ENCODE data around the gene ZNG1C. TPM values are rescaled to one million over a fixed set of nuclear protein-coding genes. Genes with fewer than 3 reads are reported as not detected.
"Not testable (repeated sequence)": the region's sequence is repeated elsewhere in the genome, so short reads cannot be mapped to it uniquely, and the experiment has no call there.

Gene ZNG1C
- 10 to 100 TPM; 18.1 to 52.5 (median 39.9) TPM for total RNA-seq

- H3K9me3 ChIP-seq; H3K27me3 ChIP-seq; intact Hi-C loops (cut with DNase I): not testable (repeated sequence)
These were observed at the start of gene ZNG1C for GRCh38 chr9:68241683-68242082. ZNG1C (plus strand) TSS chr9:68241983; CDS start chr9:68242032, 49 bp downstream.

GRCh38 chr9:68242437-68242836 lies 654 bp downstream of the ZNG1C start:
- DNase-seq; H3K27me3 ChIP-seq; H3K4me1 ChIP-seq; H3K27ac ChIP-seq; H3K36me3 ChIP-seq; H3K9me3 ChIP-seq; H3K4me3 ChIP-seq (replicated peaks in 1 of 3); intact Hi-C loops (cut with DNase I): not testable (repeated sequence)
- WGBS, 2 donors: no CpG with 5 or more reads among the region's 11 CpGs

More at GRCh38 chr9:68241683-68242082, at the start of gene ZNG1C:
- not testable (repeated sequence) for H3K4me1 ChIP-seq; H3K36me3 ChIP-seq; H3K27ac ChIP-seq; H3K4me3 ChIP-seq (replicated peaks in 1 of 3); DNase-seq
- WGBS, 2 donors: no CpG with 5 or more reads among the region's 32 CpGs

GRCh38 chr9:68281041-68281440 lies 39.3 kb downstream of the ZNG1C start:
- not testable (repeated sequence) for H3K27me3 ChIP-seq

GRCh38 chr9:68302567-68302966 lies 60.8 kb downstream of the ZNG1C start, which contains the start of gene FOXD4L3:
FOXD4L3 (plus strand) TSS chr9:68302867; CDS start chr9:68302952, 85 bp downstream.
- intact Hi-C loops (cut with DNase I); H3K27me3 ChIP-seq; H3K4me1 ChIP-seq; H3K9me3 ChIP-seq; DNase-seq; H3K27ac ChIP-seq; H3K36me3 ChIP-seq; H3K4me3 ChIP-seq (replicated peaks in 1 of 3): not testable (repeated sequence)
- WGBS, 2 donors: no CpG with 5 or more reads among the region's 15 CpGs

More at GRCh38 chr9:68281041-68281440, 39.3 kb downstream of the ZNG1C start:
- H3K27ac ChIP-seq; intact Hi-C loops (cut with DNase I); H3K9me3 ChIP-seq; H3K4me1 ChIP-seq; H3K36me3 ChIP-seq; DNase-seq; H3K4me3 ChIP-seq (replicated peaks in 1 of 3): not testable (repeated sequence)
- WGBS, 2 donors: 95 to 97% methylated on average over 6 to 11 of the region's 16 CpGs

- H3K27ac ChIP-seq; H3K4me1 ChIP-seq; DNase-seq; H3K36me3 ChIP-seq; H3K4me3 ChIP-seq (replicated peaks in 1 of 3); H3K9me3 ChIP-seq; H3K27me3 ChIP-seq; intact Hi-C loops (cut with DNase I): not testable (repeated sequence)
- no CpG with 5 or more reads among the region's 30 CpGs for WGBS, 2 donors
These were observed 62.0 kb downstream of the ZNG1C start for GRCh38 chr9:68303771-68304170.

- H3K4me3 ChIP-seq (replicated peaks in 1 of 3); H3K4me1 ChIP-seq; H3K9me3 ChIP-seq; DNase-seq; H3K27me3 ChIP-seq; H3K36me3 ChIP-seq; H3K27ac ChIP-seq; intact Hi-C loops (cut with DNase I): not testable (repeated sequence)
- WGBS, 2 donors: no CpG with 5 or more reads among the region's 21 CpGs
These were observed 62.4 kb downstream of the ZNG1C start for GRCh38 chr9:68304212-68304611.

- intact Hi-C loops (cut with DNase I); H3K4me1 ChIP-seq; H3K27me3 ChIP-seq; H3K9me3 ChIP-seq; H3K36me3 ChIP-seq; H3K4me3 ChIP-seq (replicated peaks in 1 of 3); H3K27ac ChIP-seq; DNase-seq: not testable (repeated sequence)
- WGBS, 2 donors: 13 to 27% methylated on average over 3 of the region's 4 CpGs
These were observed 63.0 kb downstream of the ZNG1C start for GRCh38 chr9:68304777-68305176.

- H3K27ac ChIP-seq; H3K9me3 ChIP-seq; H3K36me3 ChIP-seq; H3K4me1 ChIP-seq; H3K4me3 ChIP-seq (replicated peaks in 1 of 3); H3K27me3 ChIP-seq; intact Hi-C loops (cut with DNase I); DNase-seq: not testable (repeated sequence)
- WGBS, 2 donors: 27 to 43% methylated on average over 7 to 9 of the region's 21 CpGs
These were observed 64.0 kb downstream of the ZNG1C start for GRCh38 chr9:68305680-68306285.

- H3K9me3 ChIP-seq; DNase-seq; intact Hi-C loops (cut with DNase I); H3K27me3 ChIP-seq; H3K36me3 ChIP-seq; H3K4me3 ChIP-seq (replicated peaks in 1 of 3); H3K27ac ChIP-seq; H3K4me1 ChIP-seq: not testable (repeated sequence)
- 15% methylated on average over 4 of the region's 37 CpGs; no CpG with 5 or more reads in 1 of the 2 donors for WGBS, 2 donors
These were observed 64.7 kb downstream of the ZNG1C start for GRCh38 chr9:68306391-68306964.

GRCh38 chr9:68307127-68307526 lies 65.3 kb downstream of the ZNG1C start:
- WGBS, 2 donors: 31% methylated on average over 12 of the region's 35 CpGs; no CpG with 5 or more reads in 1 of the 2 donors
- H3K9me3 ChIP-seq; H3K36me3 ChIP-seq; H3K27ac ChIP-seq; intact Hi-C loops (cut with DNase I); H3K27me3 ChIP-seq; H3K4me3 ChIP-seq (replicated peaks in 1 of 3); H3K4me1 ChIP-seq; DNase-seq: not testable (repeated sequence)

GRCh38 chr9:68307654-68308053 lies 65.9 kb downstream of the ZNG1C start:
- intact Hi-C loops (cut with DNase I); DNase-seq; H3K27ac ChIP-seq; H3K9me3 ChIP-seq; H3K27me3 ChIP-seq; H3K36me3 ChIP-seq; H3K4me3 ChIP-seq (replicated peaks in 1 of 3); H3K4me1 ChIP-seq: not testable (repeated sequence)
- 27 to 33% methylated on average over 8 to 15 of the region's 21 CpGs for WGBS, 2 donors

- H3K36me3 ChIP-seq; H3K4me1 ChIP-seq; H3K27ac ChIP-seq; intact Hi-C loops (cut with DNase I); H3K4me3 ChIP-seq (replicated peaks in 1 of 3); H3K27me3 ChIP-seq; DNase-seq; H3K9me3 ChIP-seq: not testable (repeated sequence)
- WGBS, 2 donors: no CpG with 5 or more reads among the region's 5 CpGs
These were observed 69.4 kb downstream of the ZNG1C start for GRCh38 chr9:68311208-68311607.

GRCh38 chr9:68318209-68318608 lies 76.4 kb downstream of the ZNG1C start:
- intact Hi-C loops (cut with DNase I); H3K27ac ChIP-seq; DNase-seq; H3K4me3 ChIP-seq (replicated peaks in 1 of 3); H3K9me3 ChIP-seq; H3K27me3 ChIP-seq; H3K36me3 ChIP-seq; H3K4me1 ChIP-seq: not testable (repeated sequence)
- WGBS, 2 donors: 69 to 71% methylated on average over 10 of the region's 10 CpGs

Data from thyroid gland (tissue), 4 donors.